HEK293 (cell line): Measurements from ENCODE around the gene TULP1.

Experiments used
- CTCF ChIA-PET: fragments of 350-600 bp; formaldehyde crosslinking; extraction: SDS; loops from one replicate; lab custom pipeline; 2021; ENCODE audit warnings: antibody characterized with exemption; lab: Yijun Ruan, JAX
- POLR2A ChIA-PET: fragments of 300-600 bp; formaldehyde crosslinking; extraction: SDS; loops from one replicate; lab custom pipeline; 2020; ENCODE audit warnings: antibody characterized with exemption, inconsistent platforms; lab: Yijun Ruan, JAX
- H3K27ac ChIP-seq: fragments of 200-500 bp; sonication (Bioruptor generic); 2 replicates; pipeline ENCODE4 v1.5.1; 2014; ENCODE audit warnings: low read depth, low read length, control low read depth, inconsistent platforms; ENCODE audit errors: extremely low read depth
- H3K36me3 ChIP-seq, 2 experiments: fragments of 200-500 bp in 1 of 2; sonication (Bioruptor generic) in 1 of 2; 1 replicate in 1 of 2; 2 replicates in 1 of 2; pipeline ENCODE4 v1.5.1; 2014 to 2017; ENCODE audit warnings: inconsistent platforms in 2 of 2, low read length in 2 of 2; ENCODE audit not compliant: control insufficient read depth in 2 of 2, insufficient read depth in 1 of 2
- H3K4me1 ChIP-seq: fragments of 200-500 bp; sonication (Bioruptor generic); 2 replicates; pipeline ENCODE4 v1.5.1; 2014; ENCODE audit warnings: mild to moderate bottlenecking, low read length, inconsistent platforms; ENCODE audit not compliant: control insufficient read depth, insufficient read depth
- H3K4me3 ChIP-seq: 2 replicates; pipeline ENCODE4 v1.5.1; 2011; ENCODE audit warnings: low read depth, mild to moderate bottlenecking, control low read depth, low read length, moderate library complexity
- H3K9me3 ChIP-seq: fragments of 200-500 bp; sonication (Bioruptor generic); 2 replicates; pipeline ENCODE4 v1.5.1; 2014; ENCODE audit warnings: low read depth, low read length, inconsistent platforms; ENCODE audit not compliant: control insufficient read depth, insufficient read depth
- GLIS1 ChIP-seq: fragments of 450-650 bp; formaldehyde crosslinking; IDR thresholded peaks from 2 replicates; pipeline ENCODE4 v1.5.1; 2016; ENCODE audit warnings: missing biosample characterization, missing genetic modification characterization
- GLIS2 ChIP-seq: fragments of 450-650 bp; formaldehyde crosslinking; IDR thresholded peaks from 2 replicates; pipeline ENCODE4 v1.5.1; 2016; ENCODE audit warnings: missing biosample characterization, missing genetic modification characterization
- HOXA7 ChIP-seq: sonication (generic); formaldehyde crosslinking; IDR thresholded peaks from 2 replicates; pipeline ENCODE4 v1.8.1; 2022; ENCODE audit warnings: missing genetic modification reagents, borderline replicate concordance
- RBAK ChIP-seq: fragments of 450-650 bp; formaldehyde crosslinking; IDR thresholded peaks from 2 replicates; pipeline ENCODE4 v1.5.1; 2016; ENCODE audit warnings: missing biosample characterization, missing genetic modification characterization
- SCRT2 ChIP-seq: fragments of 450-650 bp; formaldehyde crosslinking; IDR thresholded peaks from 2 replicates; pipeline ENCODE4 v1.5.1; 2016; ENCODE audit warnings: missing biosample characterization, missing genetic modification characterization
- TCF7L2 ChIP-seq: IDR thresholded peaks from 2 replicates; pipeline ENCODE4 v1.6.1; 2011; ENCODE audit warnings: low read depth, mild to moderate bottlenecking, inconsistent platforms, low read length, moderate library complexity, borderline replicate concordance
- TRIM28 ChIP-seq: IDR thresholded peaks from 2 replicates; pipeline ENCODE4 v1.6.1; 2011; ENCODE audit warnings: low read length, control low read depth, borderline replicate concordance
- ZBTB11 ChIP-seq: fragments of 450-650 bp; formaldehyde crosslinking; conservative IDR thresholded peaks from 2 replicates; pipeline ENCODE4 v1.5.1; 2016; ENCODE audit warnings: low read depth, missing biosample characterization, missing genetic modification characterization
- ZNF112 ChIP-seq: fragments of 450-650 bp; formaldehyde crosslinking; IDR thresholded peaks from 2 replicates; pipeline ENCODE4 v1.5.0; 2017; ENCODE audit warnings: missing biosample characterization, missing genetic modification characterization
- ZNF2 ChIP-seq: fragments of 450-650 bp; formaldehyde crosslinking; IDR thresholded peaks from 2 replicates; pipeline ENCODE4 v1.5.1; 2016; ENCODE audit warnings: missing biosample characterization, missing genetic modification characterization
- ZNF239 ChIP-seq: fragments of 450-650 bp; formaldehyde crosslinking; IDR thresholded peaks from 2 replicates; pipeline ENCODE4 v1.5.1; 2016; ENCODE audit warnings: missing biosample characterization, missing genetic modification characterization
- ZNF394 ChIP-seq: fragments of 450-650 bp; formaldehyde crosslinking; IDR thresholded peaks from 2 replicates; pipeline ENCODE4 v1.5.1; 2016; ENCODE audit warnings: missing biosample characterization, missing genetic modification characterization, mild to moderate bottlenecking, moderate library complexity, borderline replicate concordance
- ZNF513 ChIP-seq: fragments of 450-650 bp; IDR thresholded peaks from 2 replicates; pipeline ENCODE4 v1.5.1; 2018; ENCODE audit warnings: missing biosample characterization, missing genetic modification characterization
- ZNF623 ChIP-seq: fragments of 450-650 bp; formaldehyde crosslinking; IDR thresholded peaks from 2 replicates; pipeline ENCODE4 v1.5.1; 2016; ENCODE audit warnings: missing biosample characterization, missing genetic modification characterization
- ZNF664 ChIP-seq: fragments of 450-650 bp; formaldehyde crosslinking; IDR thresholded peaks from 2 replicates; pipeline ENCODE4 v1.5.1; 2016; ENCODE audit warnings: missing biosample characterization, missing genetic modification characterization
- ZNF76 ChIP-seq: fragments of 450-650 bp; formaldehyde crosslinking; IDR thresholded peaks from 2 replicates; pipeline ENCODE4; 2016; ENCODE audit warnings: low read depth, missing biosample characterization, missing genetic modification characterization, borderline replicate concordance
- ZNF837 ChIP-seq: fragments of 450-650 bp; formaldehyde crosslinking; IDR thresholded peaks from 2 replicates; pipeline ENCODE4 v1.5.1; 2016; ENCODE audit warnings: missing biosample characterization, missing genetic modification characterization
- ZSCAN30 ChIP-seq: fragments of 450-650 bp; IDR thresholded peaks from 2 replicates; pipeline ENCODE4 v1.5.1; 2018; ENCODE audit warnings: missing biosample characterization, mild to moderate bottlenecking, missing genetic modification characterization, moderate library complexity
- TF ChIP-seq, protein P1 (sequence below): fragments of 450-650 bp; formaldehyde crosslinking; IDR thresholded peaks from 2 replicates; pipeline ENCODE4 v1.5.1; 2016; ENCODE audit warnings: missing biosample characterization, missing genetic modification characterization
- TF ChIP-seq, protein P2 (sequence below): fragments of 450-650 bp; formaldehyde crosslinking; IDR thresholded peaks from 2 replicates; pipeline ENCODE4 v1.5.1; 2016; ENCODE audit warnings: missing biosample characterization, missing genetic modification characterization
- TF ChIP-seq, protein P3 (sequence below): fragments of 450-650 bp; formaldehyde crosslinking; IDR thresholded peaks from 2 replicates; pipeline ENCODE4 v1.5.1; 2017; ENCODE audit warnings: missing biosample characterization, missing genetic modification characterization

Gene TULP1

GRCh38 chr6:35543459-35544193 is 30.9 kb upstream of the TULP1 start:
- Histone ChIP-seq H3K4me3 (no peak overlapping the region), H3K27ac (no peak overlapping the region), H3K36me3 (no peaks in the 10 kb centered on the region), H3K9me3 (no peaks in the 10 kb centered on the region), H3K4me1 (no peaks in the 10 kb centered on the region)
- TF ChIP-seq ZBTB11 (tag by site-specific recombination) (peak; percentile 79), ZNF239 (tag by site-specific recombination) (no peak), HOXA7 (no peak), RBAK (tag by site-specific recombination) (no peak), ZNF394 (tag by site-specific recombination) (no peak)
- TF ChIP-seq, protein P1, sequence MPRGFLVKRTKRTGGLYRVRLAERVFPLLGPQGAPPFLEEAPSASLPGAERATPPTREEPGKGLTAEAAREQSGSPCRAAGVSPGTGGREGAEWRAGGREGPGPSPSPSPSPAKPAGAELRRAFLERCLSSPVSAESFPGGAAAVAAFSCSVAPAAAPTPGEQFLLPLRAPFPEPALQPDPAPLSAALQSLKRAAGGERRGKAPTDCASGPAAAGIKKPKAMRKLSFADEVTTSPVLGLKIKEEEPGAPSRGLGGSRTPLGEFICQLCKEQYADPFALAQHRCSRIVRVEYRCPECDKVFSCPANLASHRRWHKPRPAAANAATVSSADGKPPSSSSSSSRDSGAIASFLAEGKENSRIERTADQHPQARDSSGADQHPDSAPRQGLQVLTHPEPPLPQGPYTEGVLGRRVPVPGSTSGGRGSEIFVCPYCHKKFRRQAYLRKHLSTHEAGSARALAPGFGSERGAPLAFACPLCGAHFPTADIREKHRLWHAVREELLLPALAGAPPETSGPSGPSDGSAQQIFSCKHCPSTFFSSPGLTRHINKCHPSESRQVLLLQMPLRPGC (tag by site-specific recombination), result no peak
- TF ChIP-seq, protein P2, sequence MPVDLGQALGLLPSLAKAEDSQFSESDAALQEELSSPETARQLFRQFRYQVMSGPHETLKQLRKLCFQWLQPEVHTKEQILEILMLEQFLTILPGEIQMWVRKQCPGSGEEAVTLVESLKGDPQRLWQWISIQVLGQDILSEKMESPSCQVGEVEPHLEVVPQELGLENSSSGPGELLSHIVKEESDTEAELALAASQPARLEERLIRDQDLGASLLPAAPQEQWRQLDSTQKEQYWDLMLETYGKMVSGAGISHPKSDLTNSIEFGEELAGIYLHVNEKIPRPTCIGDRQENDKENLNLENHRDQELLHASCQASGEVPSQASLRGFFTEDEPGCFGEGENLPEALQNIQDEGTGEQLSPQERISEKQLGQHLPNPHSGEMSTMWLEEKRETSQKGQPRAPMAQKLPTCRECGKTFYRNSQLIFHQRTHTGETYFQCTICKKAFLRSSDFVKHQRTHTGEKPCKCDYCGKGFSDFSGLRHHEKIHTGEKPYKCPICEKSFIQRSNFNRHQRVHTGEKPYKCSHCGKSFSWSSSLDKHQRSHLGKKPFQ (tag by site-specific recombination), result no peak
- POLR2A ChIA-PET, result no interaction called here
- CTCF ChIA-PET, result interaction anchor here (0.7 to 4.9 kb wide), 4 partner anchors 9 to 25 kb away, joined by 3 to 31 read pairs (median 6); no protein-coding TSS in a partner anchor

DNA sequence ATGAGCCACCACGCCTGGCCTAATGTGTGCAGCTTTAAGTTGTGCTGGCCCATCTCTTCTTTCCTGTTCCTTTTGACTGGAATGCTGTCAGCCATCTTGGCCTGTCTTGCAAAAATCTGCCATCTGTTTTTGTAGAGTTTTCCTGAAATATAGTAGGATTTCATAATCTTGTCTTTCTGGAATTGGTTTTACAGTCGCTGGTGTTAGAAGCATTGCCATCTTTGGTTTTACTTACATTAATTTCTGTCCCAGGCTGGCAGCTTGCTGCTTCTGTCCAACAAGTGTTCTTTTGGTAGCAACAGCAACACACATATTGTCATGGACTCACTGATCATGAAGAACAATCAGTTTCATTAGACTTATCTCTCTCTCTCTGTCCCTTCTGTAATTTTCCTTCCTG is 29.1 kb upstream of the TULP1 start:
- no peaks in the 10 kb centered on the region for H3K9me3 ChIP-seq
- H3K4me3 ChIP-seq, result no peak overlapping the region
- no peaks in the 10 kb centered on the region for H3K36me3 ChIP-seq
- ChIA-PET CTCF (interaction anchor here (0.6 to 4.9 kb wide), 3 partner anchors 11 to 42 kb away, joined by 3 to 31 read pairs (median 3); no protein-coding TSS in a partner anchor), POLR2A (no interaction called here)
- no peak overlapping the region for H3K27ac ChIP-seq
- no peak for TF ChIP-seq ZNF112 (tag by site-specific recombination)
- TF ChIP-seq TRIM28, result no peak
- TF ChIP-seq RBAK (tag by site-specific recombination), result no peak
- TF ChIP-seq SCRT2, result peak; percentile 20; the same call in 1 of the 2 replicates
- no peak for TF ChIP-seq ZSCAN30 (tag by site-specific recombination)
- no peak for TF ChIP-seq ZNF837
- TF ChIP-seq, all 188 proteins: peak for 1
- H3K4me1 ChIP-seq, result no peaks in the 10 kb centered on the region

- H3K4me1 ChIP-seq, result no peaks in the 10 kb centered on the region
- H3K9me3 ChIP-seq, result no peaks in the 10 kb centered on the region
- ChIA-PET POLR2A (interaction anchor here (0.7 kb wide), 1 partner anchor 286 kb away, joined by 7 read pairs; no protein-coding TSS in a partner anchor), CTCF (interaction anchor here (0.6 to 0.8 kb wide), 3 partner anchors 13 to 763 kb away, joined by 3 to 7 read pairs (median 3); no protein-coding TSS in a partner anchor)
- H3K27ac ChIP-seq, result no peak overlapping the region
- H3K36me3 ChIP-seq, result no peaks in the 10 kb centered on the region
- no peak overlapping the region for H3K4me3 ChIP-seq
- TF ChIP-seq, protein P3, sequence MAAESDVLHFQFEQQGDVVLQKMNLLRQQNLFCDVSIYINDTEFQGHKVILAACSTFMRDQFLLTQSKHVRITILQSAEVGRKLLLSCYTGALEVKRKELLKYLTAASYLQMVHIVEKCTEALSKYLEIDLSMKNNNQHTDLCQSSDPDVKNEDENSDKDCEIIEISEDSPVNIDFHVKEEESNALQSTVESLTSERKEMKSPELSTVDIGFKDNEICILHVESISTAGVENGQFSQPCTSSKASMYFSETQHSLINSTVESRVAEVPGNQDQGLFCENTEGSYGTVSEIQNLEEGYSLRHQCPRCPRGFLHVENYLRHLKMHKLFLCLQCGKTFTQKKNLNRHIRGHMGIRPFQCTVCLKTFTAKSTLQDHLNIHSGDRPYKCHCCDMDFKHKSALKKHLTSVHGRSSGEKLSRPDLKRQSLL, result no peak
- no peak for TF ChIP-seq ZNF112 (tag by site-specific recombination)
- no peak for TF ChIP-seq ZNF513 (tag by site-specific recombination)
- TF ChIP-seq GLIS1 (tag by site-specific recombination), result no peak
- TF ChIP-seq ZNF2 (tag by site-specific recombination), result no peak
- no peak for TF ChIP-seq TCF7L2
- no peak for TF ChIP-seq GLIS2 (tag by site-specific recombination)
- no peak for TF ChIP-seq ZNF76 (tag by site-specific recombination)
- TF ChIP-seq ZNF664 (tag by site-specific recombination), result no peak
- no peak for TF ChIP-seq ZNF623
Observed at GRCh38 chr6:35539223-35539622, 26.5 kb upstream of the TULP1 start.
